Measurements from ENCODE around the gene LTF.

- TF ChIP-seq, protein P1, sequence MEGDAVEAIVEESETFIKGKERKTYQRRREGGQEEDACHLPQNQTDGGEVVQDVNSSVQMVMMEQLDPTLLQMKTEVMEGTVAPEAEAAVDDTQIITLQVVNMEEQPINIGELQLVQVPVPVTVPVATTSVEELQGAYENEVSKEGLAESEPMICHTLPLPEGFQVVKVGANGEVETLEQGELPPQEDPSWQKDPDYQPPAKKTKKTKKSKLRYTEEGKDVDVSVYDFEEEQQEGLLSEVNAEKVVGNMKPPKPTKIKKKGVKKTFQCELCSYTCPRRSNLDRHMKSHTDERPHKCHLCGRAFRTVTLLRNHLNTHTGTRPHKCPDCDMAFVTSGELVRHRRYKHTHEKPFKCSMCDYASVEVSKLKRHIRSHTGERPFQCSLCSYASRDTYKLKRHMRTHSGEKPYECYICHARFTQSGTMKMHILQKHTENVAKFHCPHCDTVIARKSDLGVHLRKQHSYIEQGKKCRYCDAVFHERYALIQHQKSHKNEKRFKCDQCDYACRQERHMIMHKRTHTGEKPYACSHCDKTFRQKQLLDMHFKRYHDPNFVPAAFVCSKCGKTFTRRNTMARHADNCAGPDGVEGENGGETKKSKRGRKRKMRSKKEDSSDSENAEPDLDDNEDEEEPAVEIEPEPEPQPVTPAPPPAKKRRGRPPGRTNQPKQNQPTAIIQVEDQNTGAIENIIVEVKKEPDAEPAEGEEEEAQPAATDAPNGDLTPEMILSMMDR (IDR thresholded peaks at IDR 0.05; ENCODE audit: low read depth, low read length, missing input control): no peak
- TF ChIP-seq GABPA (IDR thresholded peaks at IDR 0.05 in 1 of 2, conservative IDR thresholded peaks at IDR 0.05 in 1 of 2): no peak
- no peak for TF ChIP-seq REST (IDR thresholded peaks at IDR 0.05)
- no peak for TF ChIP-seq RAD21 (IDR thresholded peaks at IDR 0.05)
- no peak for TF ChIP-seq TAF1 (conservative IDR thresholded peaks at IDR 0.05)
- TF ChIP-seq, protein P2, sequence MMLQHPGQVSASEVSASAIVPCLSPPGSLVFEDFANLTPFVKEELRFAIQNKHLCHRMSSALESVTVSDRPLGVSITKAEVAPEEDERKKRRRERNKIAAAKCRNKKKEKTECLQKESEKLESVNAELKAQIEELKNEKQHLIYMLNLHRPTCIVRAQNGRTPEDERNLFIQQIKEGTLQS (IDR thresholded peaks at IDR 0.05): no peak
- no peak for TF ChIP-seq YY1 (IDR thresholded peaks at IDR 0.05)
- no peak for TF ChIP-seq SP1 (IDR thresholded peaks at IDR 0.05)
- TF ChIP-seq ZBTB33 (IDR thresholded peaks at IDR 0.05): no peak
These were observed 37.0 kb upstream of the LTF start for GRCh38 chr3:46501702-46502101.
